Right lobe of liver (tissue), 4 donors: ENCODE data around the gene ACAD10.

Source experiments
- CTCF ChIP-seq, 4 donors: fragments of 200-600 bp in 3 of 4; fragments of 450-650 bp in 1 of 4; IDR thresholded peaks; one replicate each; pipeline versions ENCODE4 v1.5.1 to v1.8.0; 2016 to 2022; ENCODE audit warnings: antibody characterized with exemption in 4 of 4, mild to moderate bottlenecking in 2 of 4
- POLR2A ChIP-seq: fragments of 450-650 bp; IDR thresholded peaks from one replicate; pipeline ENCODE4 v1.6.1; 2017; ENCODE audit warnings: antibody characterized with exemption, mild to moderate bottlenecking
- donor health status: DM: no; HTN: no; CAD: no.
- donor health status: DM: no; HTN: no; CAD: no.
- donor health status: DM: no; HTN: yes; CAD: no.

GRCh38 chr12:111798182-111798581, 112.3 kb downstream of the ACAD10 start:
- no peak for TF ChIP-seq CTCF (IDR thresholded peaks at IDR 0.05)
- TF ChIP-seq POLR2A = no peak
